H9 (cell line): ENCODE results near the gene NSMCE3. TPM values are rescaled to one million over a fixed set of nuclear protein-coding genes. Genes with fewer than 3 reads are reported as not detected.

Experiments
- DNase-seq: peaks from one replicate; pipeline ENCODE4 v3.0.0-alpha.2; 2017
- H2AFZ ChIP-seq: one replicate; pipeline ENCODE4 v1.6.1; 2013; ENCODE audit warnings: mild to moderate bottlenecking, low read length, control low read depth, moderate library complexity
- H2AK5ac ChIP-seq: 2 replicates; pipeline ENCODE4 v1.6.1; 2013; ENCODE audit warnings: low read length, control low read depth, mixed read lengths; ENCODE audit not compliant: insufficient read length
- H2BK120ac ChIP-seq: one replicate; pipeline ENCODE4 v1.6.1; 2013; ENCODE audit warnings: low read depth, mild to moderate bottlenecking, low read length, control low read depth, inconsistent platforms; ENCODE audit not compliant: poor library complexity, severe bottlenecking
- H2BK12ac ChIP-seq: 2 replicates; pipeline ENCODE4 v1.6.1; 2013; ENCODE audit warnings: low read length, control low read depth, mixed read lengths, low read depth; ENCODE audit not compliant: insufficient read length
- H2BK15ac ChIP-seq: 2 replicates; pipeline ENCODE4 v1.6.1; 2013; ENCODE audit warnings: low read depth, low read length, control low read depth
- H2BK20ac ChIP-seq: one replicate; pipeline ENCODE4 v1.6.1; 2013; ENCODE audit warnings: low read depth, mild to moderate bottlenecking, low read length, control low read depth, inconsistent platforms; ENCODE audit not compliant: poor library complexity, severe bottlenecking
- H2BK5ac ChIP-seq: 2 replicates; pipeline ENCODE4 v1.6.1; 2013; ENCODE audit warnings: low read length, control low read depth, mixed read lengths; ENCODE audit not compliant: insufficient read length
- H3K14ac ChIP-seq: 2 replicates; pipeline ENCODE4 v1.6.1; 2013; ENCODE audit warnings: low read length, control low read depth; ENCODE audit not compliant: insufficient read depth
- H3K18ac ChIP-seq: 2 replicates; pipeline ENCODE4 v1.6.1; 2013; ENCODE audit warnings: low read depth, mild to moderate bottlenecking, mixed read lengths, low read length, control low read depth; ENCODE audit not compliant: insufficient read length
- H3K23ac ChIP-seq: 2 replicates; pipeline ENCODE4 v1.6.1; 2013; ENCODE audit warnings: low read length, control low read depth, mixed read lengths, low read depth; ENCODE audit not compliant: insufficient read length
- H3K23me2 ChIP-seq: 2 replicates; pipeline ENCODE4 v1.6.1; 2013; ENCODE audit warnings: low read depth, mild to moderate bottlenecking, mixed read lengths, low read length, control low read depth; ENCODE audit not compliant: insufficient read length, poor library complexity, severe bottlenecking
- H3K27ac ChIP-seq: 2 replicates; pipeline ENCODE4 v1.5.1; 2013; ENCODE audit warnings: low read length, control low read depth, mixed read lengths, low read depth; ENCODE audit not compliant: insufficient read length
- H3K27me3 ChIP-seq: 2 replicates; pipeline ENCODE4 v1.6.1; 2013; ENCODE audit warnings: low read length, control low read depth, inconsistent platforms; ENCODE audit not compliant: insufficient read depth
- H3K4ac ChIP-seq: 2 replicates; pipeline ENCODE4 v1.6.1; 2013; ENCODE audit warnings: low read depth, mild to moderate bottlenecking, control low read depth, inconsistent platforms, low read length, moderate library complexity
- H3K4me1 ChIP-seq: 2 replicates; pipeline ENCODE4 v1.6.1; 2013; ENCODE audit warnings: low read length, control low read depth, inconsistent platforms; ENCODE audit not compliant: insufficient read depth
- H3K4me2 ChIP-seq: 2 replicates; pipeline ENCODE4 v1.6.1; 2013; ENCODE audit warnings: low read length, control low read depth, mixed read lengths; ENCODE audit not compliant: insufficient read length, insufficient read depth
- H3K56ac ChIP-seq: 2 replicates; pipeline ENCODE4 v1.6.1; 2013; ENCODE audit warnings: low read depth, mild to moderate bottlenecking, mixed read lengths, low read length, control low read depth; ENCODE audit not compliant: insufficient read length
- H3K79me1 ChIP-seq: 2 replicates; pipeline ENCODE4 v1.6.1; 2013; ENCODE audit warnings: low read depth, mild to moderate bottlenecking, moderate library complexity, low read length, control low read depth, inconsistent platforms; ENCODE audit not compliant: insufficient read depth, poor library complexity, severe bottlenecking
- H3K79me2 ChIP-seq: 2 replicates; pipeline ENCODE4 v1.6.1; 2013; ENCODE audit warnings: low read length, control low read depth, inconsistent platforms; ENCODE audit not compliant: insufficient read depth
- H3K9ac ChIP-seq: 2 replicates; pipeline ENCODE4 v1.6.1; 2013; ENCODE audit warnings: low read length, control low read depth, mixed read lengths; ENCODE audit not compliant: insufficient read length; ENCODE audit errors: extremely low read depth
- H3K9me3 ChIP-seq: one replicate; pipeline ENCODE4 v1.6.1; 2013; ENCODE audit warnings: low read depth, low read length, inconsistent platforms; ENCODE audit not compliant: control insufficient read depth
- H3T11ph ChIP-seq: one replicate; pipeline ENCODE4 v1.6.1; 2013; ENCODE audit warnings: mild to moderate bottlenecking, low read length, control low read depth, inconsistent platforms
- H4K20me1 ChIP-seq: one replicate; pipeline ENCODE4 v1.6.1; 2013; ENCODE audit not compliant: control insufficient read depth, insufficient read length, insufficient read depth
- H4K5ac ChIP-seq: 2 replicates; pipeline ENCODE4 v1.6.1; 2013; ENCODE audit warnings: low read depth, mild to moderate bottlenecking, mixed read lengths, low read length, control low read depth; ENCODE audit not compliant: insufficient read length
- H4K8ac ChIP-seq: replicated peaks from 2 replicates; pipeline ENCODE4 v1.6.1; 2013; ENCODE audit warnings: low read length, control low read depth, mixed read lengths, low read depth; ENCODE audit not compliant: insufficient read length
- H4K91ac ChIP-seq: 2 replicates; pipeline ENCODE4 v1.6.1; 2013; ENCODE audit warnings: low read depth, mild to moderate bottlenecking, moderate library complexity, mixed read lengths, low read length, control low read depth; ENCODE audit not compliant: insufficient read length
- H3K27ac Mint-ChIP-seq, 3 experiments: 2 replicates in 2 of 3; 3 replicates in 1 of 3; pipeline ENCODE4 v1.8.0; 2020 to 2021; ENCODE audit warnings: mixed read lengths in 3 of 3, mild to moderate bottlenecking in 1 of 3, moderate library complexity in 1 of 3
- H3K27me3 Mint-ChIP-seq: 2 replicates; pipeline ENCODE4 v1.8.0; 2021; ENCODE audit warnings: low read depth, mild to moderate bottlenecking, moderate library complexity, mixed read lengths
- H3K36me3 Mint-ChIP-seq, 3 experiments: 2 replicates in 2 of 3; 3 replicates in 1 of 3; pipeline ENCODE4 v1.8.0; 2020 to 2021; ENCODE audit warnings: low read depth in 3 of 3, mixed read lengths in 3 of 3; ENCODE audit not compliant: insufficient read depth in 1 of 3
- H3K4me1 Mint-ChIP-seq, 2 experiments: 2 replicates each; pipeline ENCODE4 v1.8.0; 2020; ENCODE audit warnings: mixed read lengths in 2 of 2
- H3K4me3 Mint-ChIP-seq, 2 experiments: 2 replicates in 1 of 2; 3 replicates in 1 of 2; pipeline ENCODE4 v1.8.0; 2020 to 2021; ENCODE audit warnings: mild to moderate bottlenecking in 2 of 2, mixed read lengths in 2 of 2, moderate library complexity in 1 of 2
- H3K9me3 Mint-ChIP-seq, 2 experiments: 2 replicates in 1 of 2; 3 replicates in 1 of 2; pipeline ENCODE4 v1.8.0; 2020; ENCODE audit warnings: mild to moderate bottlenecking in 2 of 2, mixed read lengths in 2 of 2, moderate library complexity in 1 of 2
- whole genome bisulfite sequencing: extraction: QIAGEN DNeasy Blood & Tissue Kit; methylation state at CpG from one replicate; pipeline ENCODE4 v1.1.7; 2013; ENCODE audit warnings: missing lambda C conversion rate, low lambda C conversion rate, mixed read lengths; ENCODE audit not compliant: insufficient read length; ENCODE audit errors: extremely low coverage; 5-methylcytosine and 5-hydroxymethylcytosine counted together
- total RNA-seq: library from RNA; stranded (reverse); gene quantifications from 2 replicates; pipeline ENCODE4 v1.2.1, GENCODE V29; 2021
- TF ChIP-seq, protein P1 (sequence below): fragments of 200-600 bp; sonication (generic); conservative IDR thresholded peaks from 3 replicates; pipeline ENCODE4 v1.8.0; 2021; ENCODE audit warnings: antibody characterized with exemption, mild to moderate bottlenecking

NSMCE3 gene
- total RNA-seq, 1 experiment from 2014 or later = 6.9 TPM

DNA sequence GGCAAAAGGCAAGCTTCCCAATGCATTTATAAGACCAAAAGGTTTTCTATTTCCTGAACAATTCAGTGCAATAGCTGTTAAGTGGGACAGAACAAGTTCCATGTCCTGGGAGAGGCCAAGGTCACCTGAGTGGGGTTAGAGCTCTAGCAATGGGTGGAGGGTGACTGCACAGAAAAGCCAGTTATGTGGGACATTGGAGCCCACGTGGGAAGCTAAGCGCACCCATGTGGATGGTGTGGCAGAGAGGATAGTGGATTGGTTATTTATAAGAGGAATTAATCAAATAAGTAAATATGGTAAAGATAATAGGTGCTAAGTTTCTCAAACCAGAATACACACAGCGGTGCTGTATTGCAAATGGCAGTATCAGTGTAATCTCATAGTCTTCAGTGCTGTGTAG lies 6.3 kb downstream of the NSMCE3 start:
- H2BK5ac ChIP-seq = no peak overlapping the region
- no peak overlapping the region for H3K27ac ChIP-seq
- TF ChIP-seq, protein P1, sequence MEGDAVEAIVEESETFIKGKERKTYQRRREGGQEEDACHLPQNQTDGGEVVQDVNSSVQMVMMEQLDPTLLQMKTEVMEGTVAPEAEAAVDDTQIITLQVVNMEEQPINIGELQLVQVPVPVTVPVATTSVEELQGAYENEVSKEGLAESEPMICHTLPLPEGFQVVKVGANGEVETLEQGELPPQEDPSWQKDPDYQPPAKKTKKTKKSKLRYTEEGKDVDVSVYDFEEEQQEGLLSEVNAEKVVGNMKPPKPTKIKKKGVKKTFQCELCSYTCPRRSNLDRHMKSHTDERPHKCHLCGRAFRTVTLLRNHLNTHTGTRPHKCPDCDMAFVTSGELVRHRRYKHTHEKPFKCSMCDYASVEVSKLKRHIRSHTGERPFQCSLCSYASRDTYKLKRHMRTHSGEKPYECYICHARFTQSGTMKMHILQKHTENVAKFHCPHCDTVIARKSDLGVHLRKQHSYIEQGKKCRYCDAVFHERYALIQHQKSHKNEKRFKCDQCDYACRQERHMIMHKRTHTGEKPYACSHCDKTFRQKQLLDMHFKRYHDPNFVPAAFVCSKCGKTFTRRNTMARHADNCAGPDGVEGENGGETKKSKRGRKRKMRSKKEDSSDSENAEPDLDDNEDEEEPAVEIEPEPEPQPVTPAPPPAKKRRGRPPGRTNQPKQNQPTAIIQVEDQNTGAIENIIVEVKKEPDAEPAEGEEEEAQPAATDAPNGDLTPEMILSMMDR = no peak
- no peaks in the 10 kb centered on the region for H3K23me2 ChIP-seq
- H4K20me1 ChIP-seq = no peaks in the 10 kb centered on the region
- no peak overlapping the region for H4K5ac ChIP-seq
- DNase-seq = no peak
- no peak overlapping the region for H3K4me2 ChIP-seq
- H3K4me3 Mint-ChIP-seq = no peak overlapping the region
- no peaks in the 10 kb centered on the region for H3K9me3 ChIP-seq
- peaks cover 1% of the 10 kb centered on the region; the same call in 1 of the 2 replicates for H3K4me1 ChIP-seq
- H2BK20ac ChIP-seq = no peak overlapping the region
- no peak overlapping the region for H3K9ac ChIP-seq
- no peak overlapping the region for H2AK5ac ChIP-seq
- no peak overlapping the region for H4K8ac ChIP-seq
- H3K36me3 Mint-ChIP-seq = no peaks in the 10 kb centered on the region
- H3K56ac ChIP-seq = no peak overlapping the region
- no peak overlapping the region for H3K27ac Mint-ChIP-seq
- no peaks in the 10 kb centered on the region for H3K79me1 ChIP-seq
- peaks cover 33 to 34% of the 10 kb centered on the region in 2 experiments for H3K4me1 Mint-ChIP-seq
- no peaks in the 10 kb centered on the region for H3K27me3 ChIP-seq
- no peaks in the 10 kb centered on the region for H3K9me3 Mint-ChIP-seq
- no peak overlapping the region for H3K18ac ChIP-seq
- no peak overlapping the region for H3K4ac ChIP-seq
- no peak overlapping the region for H3K23ac ChIP-seq
- no peaks in the 10 kb centered on the region for H3K27me3 Mint-ChIP-seq
- H2BK12ac ChIP-seq = no peak overlapping the region
- no peak overlapping the region for H2AFZ ChIP-seq
- H2BK120ac ChIP-seq = no peak overlapping the region
- no peak overlapping the region for H3K14ac ChIP-seq
- no peak overlapping the region for H3T11ph ChIP-seq
- WGBS = no CpG with 5 or more reads among the region's 3 CpGs
- no peaks in the 10 kb centered on the region; the same call in 1 of the 2 replicates for H3K79me2 ChIP-seq
- H4K91ac ChIP-seq = no peak overlapping the region
- no peak overlapping the region for H2BK15ac ChIP-seq
